HG03095 (cell line): ENCODE data around the gene PARVB.
A peak's percentile ranks its signal among the peaks of the same experiment; 100 is the strongest.

ENCODE experiments used
- ATAC-seq: cut with Tn5 transposase; IDR thresholded peaks from one replicate; pipeline ENCODE4 v1.9.1; 2021; ENCODE audit warnings: moderate library complexity; ENCODE audit not compliant: unreplicated experiment

PARVB gene

GRCh38 chr22:44153710-44154109 lies 129.6 kb downstream of the PARVB start:
- ATAC-seq, result no peak

- ATAC-seq, result no peak
Observed at GRCh38 chr22:44154436-44154942, 130.4 kb downstream of the PARVB start.

GRCh38 chr22:44155115-44155514 lies 131.0 kb downstream of the PARVB start:
- no peak for ATAC-seq

GRCh38 chr22:44157916-44158618 lies 134.0 kb downstream of the PARVB start:
- ATAC-seq, result no peak

GRCh38 chr22:44158816-44159215 lies 134.7 kb downstream of the PARVB start:
- ATAC-seq, result no peak

- ATAC-seq, result no peak
Observed at GRCh38 chr22:44159221-44159620, 135.1 kb downstream of the PARVB start.

- ATAC-seq, result no peak
Observed at GRCh38 chr22:44159811-44160210, 135.7 kb downstream of the PARVB start.

- ATAC-seq, result no peak
Observed at GRCh38 chr22:44160421-44160820, 136.3 kb downstream of the PARVB start.

GRCh38 chr22:44161673-44162072 lies 137.6 kb downstream of the PARVB start:
- ATAC-seq, result no peak

- ATAC-seq, result no peak
Observed at GRCh38 chr22:44162960-44163359, 138.9 kb downstream of the PARVB start.

GRCh38 chr22:44163536-44163935 lies 139.4 kb downstream of the PARVB start:
- ATAC-seq, result no peak

GRCh38 chr22:44164031-44164430 lies 139.9 kb downstream of the PARVB start:
- ATAC-seq, result no peak

GRCh38 chr22:44165286-44165874 lies 141.3 kb downstream of the PARVB start:
- ATAC-seq, result no peak

- ATAC-seq, result no peak
Observed at GRCh38 chr22:44166498-44167276, 142.6 kb downstream of the PARVB start.

- no peak for ATAC-seq
Observed at GRCh38 chr22:44167501-44167900, 143.4 kb downstream of the PARVB start.

GRCh38 chr22:44168206-44168605 lies 144.1 kb downstream of the PARVB start:
- ATAC-seq, result no peak

- ATAC-seq, result no peak
Observed at GRCh38 chr22:44170470-44170869, 146.4 kb downstream of the PARVB start.

GRCh38 chr22:44171561-44171960 lies 147.5 kb downstream of the PARVB start:
- ATAC-seq, result no peak

- ATAC-seq, result peak; percentile 65
Observed at GRCh38 chr22:44172370-44173108, 148.4 kb downstream of the PARVB start.

- no peak for ATAC-seq
Observed at GRCh38 chr22:44173154-44173553, 149.1 kb downstream of the PARVB start.

GRCh38 chr22:44175676-44176075 lies 151.6 kb downstream of the PARVB start:
- ATAC-seq, result no peak
